Measurements from ENCODE around the gene CT47C1. TPM values are rescaled to one million over a fixed set of nuclear protein-coding genes. Genes with fewer than 3 reads are reported as not detected.

The CT47C1 gene
- polyA plus RNA-seq, 1 donor (not counting 4 experiments of a cell fraction or from before 2014, with no cell fraction given): not detected

GRCh38 chrX:119062750-119063374 lies 9.9 kb upstream of the CT47C1 start:
- Histone ChIP-seq H3K27me3 (ENCODE audit: control insufficient read depth, extremely low read depth, insufficient read depth, low read length) (no peaks in the 10 kb centered on the region), H3K4me2 (ENCODE audit: control insufficient read depth, extremely low read depth, insufficient read depth, low read depth, low read length) (no peak overlapping the region), H2AFZ (ENCODE audit: control insufficient read depth, low read length) (no peak overlapping the region), H3K27ac (ENCODE audit: control insufficient read depth, insufficient read depth, low read length) (no peak overlapping the region), H3K4me1 (ENCODE audit: control insufficient read depth, extremely low read depth, insufficient read depth, low read length) (no peaks in the 10 kb centered on the region), H3K79me2 (ENCODE audit: control insufficient read depth, insufficient read depth, low read length) (no peaks in the 10 kb centered on the region), H3K9me3 (ENCODE audit: control insufficient read depth, low read depth, low read length) (no peaks in the 10 kb centered on the region), H3K36me3 (ENCODE audit: control insufficient read depth in 2 of 2, extremely low read depth in 1 of 2, insufficient read depth in 2 of 2, low read length in 2 of 2) (no peaks in the 10 kb centered on the region), H3K4me3 (ENCODE audit: control insufficient read depth in 2 of 3, extremely low read depth in 1 of 3, insufficient read depth in 2 of 3, low read depth in 1 of 3, low read length in 3 of 3) (no peak overlapping the region), H4K20me1 (ENCODE audit: control insufficient read depth, extremely low read depth, insufficient read depth, low read length) (no peaks in the 10 kb centered on the region), H3K9ac (ENCODE audit: control insufficient read depth, extremely low read depth, insufficient read depth, low read length) (no peak overlapping the region), H3K9me1 (ENCODE audit: control insufficient read depth, extremely low read depth, insufficient read depth, low read length) (no peaks in the 10 kb centered on the region)
- dilution Hi-C loops (cut with MboI; ENCODE audit: extremely low pct_ligation_motif_present, low sequenced_read_pairs): no loop called here
- TF ChIP-seq CTCF (optimal IDR thresholded peaks at IDR 0.05 in 1 of 3, IDR thresholded peaks at IDR 0.05 in 1 of 3, conservative IDR thresholded peaks at IDR 0.05 in 1 of 3; ENCODE audit: extremely low read depth in 1 of 3, insufficient read depth in 2 of 3, low read length in 3 of 3) (no peak), EZH2 (IDR thresholded peaks at IDR 0.05; ENCODE audit: low read length) (no peak)
- DNase-seq (ENCODE audit: low read depth, low spot score): no peak
- FAIRE-seq: no peak

- Histone ChIP-seq H3K27ac (ENCODE audit: control insufficient read depth, insufficient read depth, low read length) (no peak overlapping the region), H4K20me1 (ENCODE audit: control insufficient read depth, extremely low read depth, insufficient read depth, low read length) (no peaks in the 10 kb centered on the region), H3K4me2 (ENCODE audit: control insufficient read depth, extremely low read depth, insufficient read depth, low read depth, low read length) (no peak overlapping the region), H3K27me3 (ENCODE audit: control insufficient read depth, extremely low read depth, insufficient read depth, low read length) (no peaks in the 10 kb centered on the region), H2AFZ (ENCODE audit: control insufficient read depth, low read length) (no peak overlapping the region), H3K9ac (ENCODE audit: control insufficient read depth, extremely low read depth, insufficient read depth, low read length) (no peak overlapping the region), H3K9me1 (ENCODE audit: control insufficient read depth, extremely low read depth, insufficient read depth, low read length) (no peaks in the 10 kb centered on the region), H3K36me3 (ENCODE audit: control insufficient read depth in 2 of 2, extremely low read depth in 1 of 2, insufficient read depth in 2 of 2, low read length in 2 of 2) (no peaks in the 10 kb centered on the region), H3K4me3 (ENCODE audit: control insufficient read depth in 2 of 3, extremely low read depth in 1 of 3, insufficient read depth in 2 of 3, low read depth in 1 of 3, low read length in 3 of 3) (no peak overlapping the region), H3K4me1 (ENCODE audit: control insufficient read depth, extremely low read depth, insufficient read depth, low read length) (no peaks in the 10 kb centered on the region), H3K9me3 (ENCODE audit: control insufficient read depth, low read depth, low read length) (no peaks in the 10 kb centered on the region), H3K79me2 (ENCODE audit: control insufficient read depth, insufficient read depth, low read length) (no peaks in the 10 kb centered on the region)
- no peak for FAIRE-seq
- TF ChIP-seq EZH2 (IDR thresholded peaks at IDR 0.05; ENCODE audit: low read length) (no peak), CTCF (optimal IDR thresholded peaks at IDR 0.05 in 1 of 3, IDR thresholded peaks at IDR 0.05 in 1 of 3, conservative IDR thresholded peaks at IDR 0.05 in 1 of 3; ENCODE audit: extremely low read depth in 1 of 3, insufficient read depth in 2 of 3, low read length in 3 of 3) (no peak)
- dilution Hi-C loops (cut with MboI; ENCODE audit: extremely low pct_ligation_motif_present, low sequenced_read_pairs): no loop called here
- no peak for DNase-seq (ENCODE audit: low read depth, low spot score)
Observed at GRCh38 chrX:119063428-119063827, 9.4 kb upstream of the CT47C1 start.

Data from keratinocyte (primary cell).